ENCODE measurements around the gene THSD4. TPM values are rescaled to one million over a fixed set of nuclear protein-coding genes. Genes with fewer than 3 reads are reported as not detected.

The THSD4 gene
- total RNA-seq, 2 experiments from 2014 or later: not detected

DNA sequence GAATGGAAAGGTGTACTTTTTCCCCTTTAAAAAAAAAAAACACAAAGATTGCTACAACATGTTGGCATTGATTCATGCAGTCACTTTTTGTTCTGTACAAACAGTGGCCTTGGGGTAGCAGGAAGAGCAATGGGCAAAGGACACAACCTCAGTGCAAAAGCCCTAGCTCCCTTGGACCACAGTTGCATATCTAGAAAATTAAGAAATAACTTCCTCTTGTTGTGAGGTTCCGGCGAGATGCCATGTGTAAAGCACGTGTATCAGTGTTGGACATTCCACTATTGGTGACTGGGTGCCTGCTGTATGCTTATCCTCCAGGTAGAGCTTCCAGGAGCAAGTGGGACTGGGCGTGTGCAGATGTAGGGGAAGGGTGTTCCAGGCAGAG is 164.5 kb downstream of the THSD4 start:
- ChIA-PET POLR2A (no interaction called here), CTCF (no interaction called here)
- DNase-seq: no peak
- no peak overlapping the region for H3K4me3 Mint-ChIP-seq
- H3K9me3 Mint-ChIP-seq: no peaks in the 10 kb centered on the region
- no peaks in the 10 kb centered on the region for H3K36me3 Mint-ChIP-seq (ENCODE audit: low read depth)
- intact Hi-C loops (cut with micrococcal nuclease): no loop called here
- no peaks in the 10 kb centered on the region for H3K4me1 Mint-ChIP-seq (ENCODE audit: low read depth)
- H3K27me3 Mint-ChIP-seq: peaks cover 6% of the 10 kb centered on the region
- ATAC-seq: no peak
- no peak overlapping the region for H3K27ac Mint-ChIP-seq
- TF ChIP-seq, protein P1, sequence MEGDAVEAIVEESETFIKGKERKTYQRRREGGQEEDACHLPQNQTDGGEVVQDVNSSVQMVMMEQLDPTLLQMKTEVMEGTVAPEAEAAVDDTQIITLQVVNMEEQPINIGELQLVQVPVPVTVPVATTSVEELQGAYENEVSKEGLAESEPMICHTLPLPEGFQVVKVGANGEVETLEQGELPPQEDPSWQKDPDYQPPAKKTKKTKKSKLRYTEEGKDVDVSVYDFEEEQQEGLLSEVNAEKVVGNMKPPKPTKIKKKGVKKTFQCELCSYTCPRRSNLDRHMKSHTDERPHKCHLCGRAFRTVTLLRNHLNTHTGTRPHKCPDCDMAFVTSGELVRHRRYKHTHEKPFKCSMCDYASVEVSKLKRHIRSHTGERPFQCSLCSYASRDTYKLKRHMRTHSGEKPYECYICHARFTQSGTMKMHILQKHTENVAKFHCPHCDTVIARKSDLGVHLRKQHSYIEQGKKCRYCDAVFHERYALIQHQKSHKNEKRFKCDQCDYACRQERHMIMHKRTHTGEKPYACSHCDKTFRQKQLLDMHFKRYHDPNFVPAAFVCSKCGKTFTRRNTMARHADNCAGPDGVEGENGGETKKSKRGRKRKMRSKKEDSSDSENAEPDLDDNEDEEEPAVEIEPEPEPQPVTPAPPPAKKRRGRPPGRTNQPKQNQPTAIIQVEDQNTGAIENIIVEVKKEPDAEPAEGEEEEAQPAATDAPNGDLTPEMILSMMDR (IDR thresholded peaks at IDR 0.05): no peak

DNA sequence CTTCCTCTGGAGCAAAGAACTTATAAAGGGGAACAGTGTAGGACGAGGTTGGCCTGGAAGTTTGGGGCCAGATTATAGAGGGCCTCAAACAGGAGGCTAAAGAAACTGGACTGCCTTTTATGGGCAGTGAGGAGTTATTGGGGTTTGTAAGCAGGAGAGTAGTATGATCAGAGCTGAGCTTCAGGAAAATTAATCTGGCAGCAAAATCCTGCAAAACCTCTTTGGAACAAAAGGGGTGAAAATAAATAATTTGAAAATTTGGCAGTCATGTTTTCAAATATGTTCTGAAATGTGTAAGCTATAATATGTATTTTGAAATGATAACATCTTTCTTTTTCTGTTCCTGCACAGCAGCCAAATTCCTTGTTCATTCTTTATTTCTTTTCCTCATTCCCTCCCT is 164.9 kb downstream of the THSD4 start:
- no peak overlapping the region for H3K27ac Mint-ChIP-seq
- H3K9me3 Mint-ChIP-seq: no peaks in the 10 kb centered on the region
- TF ChIP-seq, protein P1 (IDR thresholded peaks at IDR 0.05): no peak
- ChIA-PET CTCF (no interaction called here), POLR2A (no interaction called here)
- intact Hi-C loops (cut with micrococcal nuclease): no loop called here
- H3K4me3 Mint-ChIP-seq: no peak overlapping the region
- DNase-seq (no peak), ATAC-seq (no peak)
- H3K36me3 Mint-ChIP-seq (ENCODE audit: low read depth): no peaks in the 10 kb centered on the region
- peaks cover 6% of the 10 kb centered on the region for H3K27me3 Mint-ChIP-seq
- no peaks in the 10 kb centered on the region for H3K4me1 Mint-ChIP-seq (ENCODE audit: low read depth)

DNA sequence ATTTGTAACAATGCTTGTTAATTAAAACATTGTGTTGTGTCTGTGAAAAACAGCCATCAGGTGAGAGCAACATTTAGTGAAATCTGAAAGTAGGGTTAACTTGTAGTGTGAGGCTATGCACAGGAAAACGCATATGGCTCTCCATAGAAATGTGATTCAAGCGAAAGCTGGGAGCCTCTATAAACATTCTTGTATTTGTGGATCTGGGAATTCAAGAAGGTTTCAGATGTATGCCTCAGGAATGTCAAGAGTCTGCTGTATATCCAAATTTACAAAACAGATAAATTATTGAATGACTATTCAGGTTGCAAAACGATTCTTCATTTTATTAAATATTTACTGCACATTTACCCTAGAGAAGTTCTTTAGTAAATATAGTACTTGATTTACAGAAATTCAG is 166.0 kb downstream of the THSD4 start:
- H3K4me1 Mint-ChIP-seq (ENCODE audit: low read depth): no peaks in the 10 kb centered on the region
- CTCF ChIA-PET: no interaction called here
- DNase-seq: no peak
- ATAC-seq: no peak
- TF ChIP-seq, protein P1 (IDR thresholded peaks at IDR 0.05): no peak
- POLR2A ChIA-PET: no interaction called here
- no peaks in the 10 kb centered on the region for H3K9me3 Mint-ChIP-seq
- no peak overlapping the region for H3K27ac Mint-ChIP-seq
- peaks cover 6% of the 10 kb centered on the region for H3K27me3 Mint-ChIP-seq
- no peaks in the 10 kb centered on the region for H3K36me3 Mint-ChIP-seq (ENCODE audit: low read depth)
- no peak overlapping the region for H3K4me3 Mint-ChIP-seq
- intact Hi-C loops (cut with micrococcal nuclease): no loop called here

DNA sequence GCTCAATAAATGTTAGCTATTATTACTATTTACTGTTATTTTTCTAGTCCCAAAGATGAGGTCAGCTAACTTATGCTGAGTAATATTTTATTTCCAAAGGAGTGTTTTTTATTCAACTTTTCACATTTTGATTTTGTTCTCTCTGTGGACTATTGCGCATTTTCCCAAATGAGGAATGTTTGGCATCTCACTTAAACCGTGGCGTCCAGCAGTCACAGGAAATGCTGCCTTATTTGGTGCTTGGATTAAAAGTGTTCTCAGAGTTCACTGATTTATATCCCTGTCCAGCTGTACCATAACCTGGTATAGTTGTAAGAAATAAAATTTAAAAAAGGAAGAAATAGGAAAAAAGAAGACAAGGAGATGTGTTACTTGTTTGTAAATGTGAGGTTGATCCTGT is 166.8 kb downstream of the THSD4 start:
- Mint-ChIP-seq H3K9me3 (no peaks in the 10 kb centered on the region), H3K27ac (no peak overlapping the region), H3K4me3 (no peak overlapping the region), H3K36me3 (ENCODE audit: low read depth) (no peaks in the 10 kb centered on the region), H3K27me3 (peaks cover 6% of the 10 kb centered on the region), H3K4me1 (ENCODE audit: low read depth) (no peaks in the 10 kb centered on the region)
- TF ChIP-seq, protein P1 (IDR thresholded peaks at IDR 0.05): no peak
- intact Hi-C loops (cut with micrococcal nuclease): no loop called here
- POLR2A ChIA-PET: no interaction called here
- CTCF ChIA-PET: no interaction called here
- DNase-seq (no peak), ATAC-seq (no peak)

DNA sequence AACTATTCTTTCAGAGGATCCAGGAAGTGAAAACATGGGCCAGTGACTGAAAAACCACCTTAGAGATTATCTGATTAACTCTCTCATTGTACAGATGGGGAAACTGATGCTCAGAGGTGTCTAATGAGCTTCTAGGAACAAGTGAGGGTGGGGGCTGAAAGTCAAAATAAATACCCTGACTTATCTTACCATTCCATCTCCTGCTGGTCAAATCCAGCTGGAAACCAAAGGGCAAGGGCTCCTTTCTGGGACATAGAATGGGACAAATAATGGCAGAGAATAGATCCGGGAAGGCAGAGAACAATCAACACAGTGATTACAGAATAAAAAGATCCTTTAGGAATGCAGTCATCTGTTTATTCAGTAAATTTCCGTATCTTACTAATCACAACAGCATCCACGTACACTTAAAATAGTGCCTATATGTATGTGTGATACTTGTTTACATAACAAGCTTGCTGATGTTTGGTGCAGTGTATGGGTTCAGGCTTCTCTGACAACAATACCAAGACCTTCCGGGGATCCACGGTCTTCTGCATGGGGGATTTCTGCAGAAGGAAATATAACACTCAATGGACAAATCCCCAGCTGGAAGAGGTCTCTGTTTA is 173.2 kb downstream of the THSD4 start:
- Mint-ChIP-seq H3K9me3 (peaks cover 2% of the 10 kb centered on the region), H3K27me3 (peaks cover 5% of the 10 kb centered on the region), H3K36me3 (ENCODE audit: low read depth) (no peaks in the 10 kb centered on the region), H3K27ac (no peak overlapping the region), H3K4me3 (no peak overlapping the region), H3K4me1 (ENCODE audit: low read depth) (peaks cover 11% of the 10 kb centered on the region)
- ChIA-PET CTCF (no interaction called here), POLR2A (no interaction called here)
- DNase-seq (no peak), ATAC-seq (no peak)
- intact Hi-C loops (cut with micrococcal nuclease): no loop called here
- TF ChIP-seq, protein P1 (IDR thresholded peaks at IDR 0.05): no peak

Measured in activated CD8-positive, alpha-beta T cell treated with anti-CD3 and anti-CD28 coated beads for 36 hours (primary cell).